WTC11 (cell line): ENCODE results near the gene ADIPOQ. TPM values are rescaled to one million over a fixed set of nuclear protein-coding genes. Genes with fewer than 3 reads are reported as not detected.
"Not testable (repeated sequence)": the region's sequence is repeated elsewhere in the genome, so short reads cannot be mapped to it uniquely, and the experiment has no call there.

Source experiments
- ATAC-seq: fragments of 200-7000 bp; cut with Tn5 transposase; 2 replicates; pipeline ENCODE4 v1.10.0; 2021; ENCODE audit warnings: mild to moderate bottlenecking, moderate library complexity
- CTCF ChIA-PET: fragments of 300-600 bp; sonication (Branson Sonifier 250); formaldehyde crosslinking; loops from one replicate; lab custom pipeline; 2021; ENCODE audit warnings: antibody characterized with exemption; lab: Charles Lee
- POLR2A ChIA-PET: fragments of 350-600 bp; sonication (Branson Sonifier 250); formaldehyde crosslinking; loops from one replicate; lab custom pipeline; 2021; ENCODE audit warnings: antibody characterized with exemption; lab: Charles Lee
- DNase-seq: peaks from one replicate; pipeline ENCODE4 v3.0.0; 2021; ENCODE audit warnings: low spot score
- H3K27ac Mint-ChIP-seq: 2 replicates; pipeline ENCODE4 v1.8.0; 2021; ENCODE audit warnings: mixed read lengths
- H3K27me3 Mint-ChIP-seq: 2 replicates; pipeline ENCODE4 v1.8.0; 2021; ENCODE audit warnings: low read depth, mild to moderate bottlenecking, moderate library complexity, mixed read lengths
- H3K36me3 Mint-ChIP-seq: 2 replicates; pipeline ENCODE4 v1.8.0; 2021; ENCODE audit warnings: mixed read lengths
- H3K4me1 Mint-ChIP-seq: 2 replicates; pipeline ENCODE4 v1.8.0; 2022; ENCODE audit warnings: mixed read lengths
- H3K4me3 Mint-ChIP-seq: 2 replicates; pipeline ENCODE4 v1.8.0; 2021; ENCODE audit warnings: mild to moderate bottlenecking, moderate library complexity, mixed read lengths
- H3K9me3 Mint-ChIP-seq: 2 replicates; pipeline ENCODE4 v1.8.0; 2021; ENCODE audit warnings: mixed read lengths
- CDX4 ChIP-seq: fragments of 250-450 bp; sonication (Bioruptor Pico); IDR thresholded peaks from 2 replicates; pipeline ENCODE4 v1.9.0; 2021; ENCODE audit warnings: moderate library complexity, mild to moderate bottlenecking, inconsistent platforms, borderline replicate concordance
- CREM ChIP-seq: sonication (generic); formaldehyde crosslinking; IDR thresholded peaks from 2 replicates; pipeline ENCODE4 v1.8.1; 2022; ENCODE audit warnings: mild to moderate bottlenecking, missing genetic modification reagents, moderate library complexity
- EMX1 ChIP-seq: fragments of 250-450 bp; sonication (Bioruptor Pico); IDR thresholded peaks from 2 replicates; pipeline ENCODE4 v1.8.0; 2021; ENCODE audit warnings: mild to moderate bottlenecking
- ESRRA ChIP-seq: sonication (generic); formaldehyde crosslinking; IDR thresholded peaks from 2 replicates; pipeline ENCODE4 v1.8.1; 2022; ENCODE audit warnings: mild to moderate bottlenecking, missing genetic modification reagents, borderline replicate concordance
- IRF1 ChIP-seq: sonication (generic); formaldehyde crosslinking; IDR thresholded peaks from 2 replicates; pipeline ENCODE4 v1.8.0; 2023; ENCODE audit warnings: missing genetic modification reagents
- JUN ChIP-seq: sonication (generic); formaldehyde crosslinking; IDR thresholded peaks from 2 replicates; pipeline ENCODE4 v1.8.0; 2023; ENCODE audit warnings: mild to moderate bottlenecking, missing genetic modification reagents
- MAX ChIP-seq: sonication (generic); formaldehyde crosslinking; IDR thresholded peaks from 2 replicates; pipeline ENCODE4 v1.8.0; 2022; ENCODE audit warnings: mild to moderate bottlenecking, missing genetic modification reagents
- MLX ChIP-seq: sonication (generic); formaldehyde crosslinking; IDR thresholded peaks from 2 replicates; pipeline ENCODE4 v1.8.1; 2023; ENCODE audit warnings: mild to moderate bottlenecking, missing genetic modification reagents, moderate library complexity
- PRDM15 ChIP-seq: sonication (generic); formaldehyde crosslinking; IDR thresholded peaks from 2 replicates; pipeline ENCODE4 v1.8.0; 2022; ENCODE audit warnings: missing genetic modification reagents
- PREB ChIP-seq: sonication (generic); formaldehyde crosslinking; IDR thresholded peaks from 2 replicates; pipeline ENCODE4 v1.8.1; 2022; ENCODE audit warnings: mild to moderate bottlenecking, missing genetic modification reagents, moderate library complexity, borderline replicate concordance
- STAT6 ChIP-seq: sonication (generic); formaldehyde crosslinking; conservative IDR thresholded peaks from 2 replicates; pipeline ENCODE4 v1.8.1; 2023; ENCODE audit warnings: mild to moderate bottlenecking, low read depth, missing genetic modification reagents, moderate library complexity
- ZNF121 ChIP-seq: sonication (generic); formaldehyde crosslinking; IDR thresholded peaks from 2 replicates; pipeline ENCODE4 v1.8.0; 2023; ENCODE audit warnings: missing genetic modification reagents
- ZNF219 ChIP-seq: sonication (generic); formaldehyde crosslinking; IDR thresholded peaks from 2 replicates; pipeline ENCODE4 v1.8.0; 2023; ENCODE audit warnings: missing genetic modification reagents, mild to moderate bottlenecking, borderline replicate concordance
- ZNF396 ChIP-seq: fragments of 250-450 bp; sonication (Bioruptor Pico); IDR thresholded peaks from 2 replicates; pipeline ENCODE4 v1.8.0; 2021; ENCODE audit warnings: mild to moderate bottlenecking, moderate library complexity, borderline replicate concordance
- total RNA-seq: library from RNA; stranded (reverse); gene quantifications from 3 replicates; pipeline ENCODE4 v1.2.3, GENCODE V29; 2021

ADIPOQ gene
- total RNA-seq, 1 experiment from 2014 or later = not detected

- TF ChIP-seq CDX4 = no peak
- no peak for TF ChIP-seq ZNF121 (CRISPR knock-in tag)
- TF ChIP-seq ESRRA = no peak
Measured at GRCh38 chr3:186807231-186807630, 35.3 kb upstream of the ADIPOQ start (continued).

GRCh38 chr3:186810336-186810996 lies 32.0 kb upstream of the ADIPOQ start:
- H3K9me3 Mint-ChIP-seq = no peaks in the 10 kb centered on the region
- CTCF ChIA-PET = interaction anchor here (0.7 to 0.9 kb wide), 2 partner anchors 11 to 221 kb away, joined by 3 to 4 read pairs; no protein-coding TSS in a partner anchor
- H3K27me3 Mint-ChIP-seq = no peaks in the 10 kb centered on the region
- ATAC-seq = no peak
- POLR2A ChIA-PET = interaction anchor here (0.6 kb wide), 1 partner anchor 34 kb away, joined by 3 read pairs; no protein-coding TSS in a partner anchor
- no peak for DNase-seq
- no peak overlapping the region for H3K4me3 Mint-ChIP-seq
- H3K36me3 Mint-ChIP-seq = no peaks in the 10 kb centered on the region
- TF ChIP-seq PREB (no peak), STAT6 (CRISPR knock-in tag) (no peak), JUN (CRISPR knock-in tag) (no peak), PRDM15 (CRISPR knock-in tag) (no peak)
- H3K27ac Mint-ChIP-seq = no peak overlapping the region
- peaks cover 17% of the 10 kb centered on the region for H3K4me1 Mint-ChIP-seq

- H3K9me3 Mint-ChIP-seq, H3K36me3 Mint-ChIP-seq, H3K27me3 Mint-ChIP-seq, H3K4me3 Mint-ChIP-seq, CTCF ChIA-PET, H3K27ac Mint-ChIP-seq, POLR2A ChIA-PET, ATAC-seq, DNase-seq: not testable (repeated sequence)
- peaks cover 23% of the 10 kb centered on the region for H3K4me1 Mint-ChIP-seq
Measured at GRCh38 chr3:186811313-186811712, 31.2 kb upstream of the ADIPOQ start.

GRCh38 chr3:186814100-186814499 lies 28.4 kb upstream of the ADIPOQ start:
- Mint-ChIP-seq H3K36me3 (no peaks in the 10 kb centered on the region), H3K9me3 (no peaks in the 10 kb centered on the region), H3K27ac (no peak overlapping the region), H3K4me1 (peaks cover 18% of the 10 kb centered on the region), H3K4me3 (no peak overlapping the region), H3K27me3 (no peaks in the 10 kb centered on the region; the same call in 1 of the 2 replicates)
- ChIA-PET CTCF (interaction anchor here (1.0 kb wide), 1 partner anchor 199 kb away, joined by 3 read pairs; no protein-coding TSS in a partner anchor), POLR2A (interaction anchor here (0.6 kb wide), 1 partner anchor 12 kb away, joined by 5 read pairs; no protein-coding TSS in a partner anchor)
- ATAC-seq (no peak), DNase-seq (no peak)
- no peak for TF ChIP-seq IRF1
- no peak for TF ChIP-seq CREM
- TF ChIP-seq EMX1 (CRISPR knock-in tag) = no peak
- TF ChIP-seq ZNF396 = no peak
- TF ChIP-seq ZNF219 (CRISPR knock-in tag) = no peak
- TF ChIP-seq MAX (CRISPR knock-in tag) = no peak
- TF ChIP-seq MLX = no peak
